NB4 (cell line): Measurements from ENCODE around the gene SMAD2.

Source experiments
- DNase-seq: peaks from one replicate; pipeline ENCODE4 v3.0.0; 2010; ENCODE audit warnings: low read depth
- H3K4me3 ChIP-seq: one replicate; pipeline ENCODE4 v1.5.1; 2011; ENCODE audit warnings: mild to moderate bottlenecking, low read depth, low read length, moderate library complexity
- MYC ChIP-seq: IDR thresholded peaks from 2 replicates; pipeline ENCODE4 v1.6.1; 2011; ENCODE audit warnings: low read depth, low read length
- POLR2A ChIP-seq: IDR thresholded peaks from 2 replicates; pipeline ENCODE4 v1.6.1; 2011; ENCODE audit warnings: mild to moderate bottlenecking; ENCODE audit not compliant: insufficient read length; ENCODE audit errors: extremely low read depth
- TF ChIP-seq, protein P1 (sequence below): IDR thresholded peaks from one replicate; pipeline ENCODE4 v1.5.1; 2012; ENCODE audit warnings: low read depth, low read length
- TF ChIP-seq, protein P2 (sequence below): IDR thresholded peaks from 2 replicates; pipeline ENCODE4 v1.6.1; 2011; ENCODE audit warnings: low read depth, low read length

SMAD2 gene

DNA sequence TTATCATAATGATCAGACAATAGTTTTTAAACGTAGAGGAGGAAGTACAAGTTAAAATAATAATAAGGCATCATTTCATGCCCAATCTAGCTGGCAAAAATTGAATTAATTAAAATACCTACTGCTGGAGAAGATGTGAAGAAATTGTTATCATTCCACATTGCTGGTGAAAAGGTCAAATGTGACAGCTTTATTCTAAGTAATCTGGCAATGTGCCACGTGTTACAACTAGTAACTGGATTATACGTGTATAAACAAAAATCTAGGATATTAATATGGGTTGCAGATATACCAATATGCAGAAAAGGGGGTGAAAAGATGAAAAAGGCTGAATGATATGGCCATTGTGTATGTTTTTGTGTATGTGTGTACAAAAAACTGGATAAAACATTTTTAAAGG lies 32.4 kb downstream of the SMAD2 start:
- no peak for DNase-seq
- TF ChIP-seq POLR2A (no peak), MYC (no peak)
- TF ChIP-seq, protein P1, sequence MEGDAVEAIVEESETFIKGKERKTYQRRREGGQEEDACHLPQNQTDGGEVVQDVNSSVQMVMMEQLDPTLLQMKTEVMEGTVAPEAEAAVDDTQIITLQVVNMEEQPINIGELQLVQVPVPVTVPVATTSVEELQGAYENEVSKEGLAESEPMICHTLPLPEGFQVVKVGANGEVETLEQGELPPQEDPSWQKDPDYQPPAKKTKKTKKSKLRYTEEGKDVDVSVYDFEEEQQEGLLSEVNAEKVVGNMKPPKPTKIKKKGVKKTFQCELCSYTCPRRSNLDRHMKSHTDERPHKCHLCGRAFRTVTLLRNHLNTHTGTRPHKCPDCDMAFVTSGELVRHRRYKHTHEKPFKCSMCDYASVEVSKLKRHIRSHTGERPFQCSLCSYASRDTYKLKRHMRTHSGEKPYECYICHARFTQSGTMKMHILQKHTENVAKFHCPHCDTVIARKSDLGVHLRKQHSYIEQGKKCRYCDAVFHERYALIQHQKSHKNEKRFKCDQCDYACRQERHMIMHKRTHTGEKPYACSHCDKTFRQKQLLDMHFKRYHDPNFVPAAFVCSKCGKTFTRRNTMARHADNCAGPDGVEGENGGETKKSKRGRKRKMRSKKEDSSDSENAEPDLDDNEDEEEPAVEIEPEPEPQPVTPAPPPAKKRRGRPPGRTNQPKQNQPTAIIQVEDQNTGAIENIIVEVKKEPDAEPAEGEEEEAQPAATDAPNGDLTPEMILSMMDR: no peak
- TF ChIP-seq, protein P2, sequence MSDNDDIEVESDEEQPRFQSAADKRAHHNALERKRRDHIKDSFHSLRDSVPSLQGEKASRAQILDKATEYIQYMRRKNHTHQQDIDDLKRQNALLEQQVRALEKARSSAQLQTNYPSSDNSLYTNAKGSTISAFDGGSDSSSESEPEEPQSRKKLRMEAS: no peak
- no peak overlapping the region for H3K4me3 ChIP-seq

DNA sequence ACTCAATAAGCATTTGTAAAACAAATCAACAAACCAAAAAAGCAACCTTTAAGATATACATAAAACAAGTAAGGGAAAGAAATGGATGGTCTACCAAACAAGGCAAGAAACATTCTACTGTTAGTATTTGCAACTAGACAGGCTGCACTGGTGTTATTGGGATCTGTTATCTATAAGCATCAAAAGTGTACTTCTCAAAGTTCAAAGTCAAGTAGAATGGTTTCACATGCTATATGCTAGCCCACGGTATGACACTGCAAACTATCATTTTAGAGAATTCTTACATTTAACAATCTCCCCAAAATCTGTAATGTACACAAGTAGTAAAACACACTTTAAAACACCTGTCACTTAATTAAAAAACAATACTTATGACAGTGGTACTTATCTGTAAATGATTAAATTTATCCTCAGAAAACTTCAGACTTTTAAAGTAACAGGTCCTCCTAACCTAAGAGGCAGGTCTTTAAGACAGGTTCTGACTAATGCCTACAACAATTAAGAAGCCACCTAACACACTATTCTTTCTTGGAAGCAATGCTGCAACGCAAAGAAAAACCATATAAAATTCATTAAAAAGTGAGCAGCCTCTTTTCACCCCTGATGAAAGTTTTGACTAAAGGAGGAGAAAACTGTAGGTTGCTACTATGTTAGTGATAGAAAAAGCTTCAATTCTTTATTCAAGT lies 34.8 kb downstream of the SMAD2 start:
- no peak for DNase-seq
- TF ChIP-seq, protein P2: no peak
- TF ChIP-seq, protein P1: no peak
- TF ChIP-seq MYC (no peak), POLR2A (no peak)
- no peak overlapping the region for H3K4me3 ChIP-seq

DNA sequence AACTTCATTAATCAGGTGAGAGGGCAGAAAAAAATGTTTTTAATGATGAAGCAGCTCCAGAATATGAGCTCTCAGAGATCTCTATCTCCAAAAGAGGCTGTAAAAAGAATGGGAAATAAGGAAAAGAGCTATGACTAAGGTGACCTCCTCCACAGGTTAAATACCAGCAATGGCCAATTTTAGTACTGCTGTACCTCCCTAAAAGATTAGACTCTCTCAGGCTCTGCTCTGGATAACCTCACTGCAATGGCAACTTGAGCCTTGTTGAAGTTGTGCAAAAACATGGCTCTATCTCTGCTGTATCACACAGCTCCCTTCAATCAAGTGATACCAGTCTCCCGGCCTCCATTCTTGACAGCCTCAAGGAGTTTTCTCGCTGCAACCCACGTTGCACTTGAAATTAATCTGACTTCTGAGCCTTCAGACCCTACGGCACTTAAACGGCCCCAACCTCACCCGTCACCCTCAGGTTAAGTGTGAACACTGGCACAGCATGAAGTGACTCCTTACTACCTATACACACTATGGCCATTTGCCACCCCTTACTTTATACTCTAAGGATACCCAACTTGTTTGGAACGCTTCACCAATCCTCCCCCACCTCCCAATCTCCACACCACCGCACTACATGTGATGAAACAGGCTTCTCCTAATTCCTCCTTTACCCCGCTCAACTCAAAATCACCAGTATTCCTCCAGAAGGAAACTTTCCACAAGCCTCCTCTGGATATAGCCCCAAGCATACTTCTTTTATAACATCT lies 36.3 kb downstream of the SMAD2 start:
- TF ChIP-seq MYC (no peak), POLR2A (no peak)
- TF ChIP-seq, protein P1: no peak
- TF ChIP-seq, protein P2: no peak
- no peak overlapping the region for H3K4me3 ChIP-seq
- DNase-seq: no peak

DNA sequence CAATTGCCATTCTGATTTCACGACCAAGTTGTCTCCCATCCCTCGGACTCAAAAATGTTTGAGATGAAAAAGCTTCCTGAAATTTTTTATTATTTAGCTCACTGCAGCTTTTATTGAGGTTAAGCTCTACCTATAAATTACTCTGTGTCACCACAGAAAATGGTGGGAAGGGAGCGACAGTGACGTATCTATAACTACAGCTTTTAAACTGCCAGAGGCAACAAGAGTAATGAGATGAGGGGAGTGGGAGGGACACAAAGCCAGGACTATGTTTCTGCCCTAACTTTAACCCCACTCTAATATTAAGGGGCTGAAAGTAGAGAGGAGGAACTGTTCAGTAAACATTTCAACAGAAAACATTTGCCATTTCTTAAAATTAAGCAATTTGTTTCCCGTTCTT lies 37.4 kb downstream of the SMAD2 start:
- no peak for DNase-seq
- H3K4me3 ChIP-seq: no peak overlapping the region

DNA sequence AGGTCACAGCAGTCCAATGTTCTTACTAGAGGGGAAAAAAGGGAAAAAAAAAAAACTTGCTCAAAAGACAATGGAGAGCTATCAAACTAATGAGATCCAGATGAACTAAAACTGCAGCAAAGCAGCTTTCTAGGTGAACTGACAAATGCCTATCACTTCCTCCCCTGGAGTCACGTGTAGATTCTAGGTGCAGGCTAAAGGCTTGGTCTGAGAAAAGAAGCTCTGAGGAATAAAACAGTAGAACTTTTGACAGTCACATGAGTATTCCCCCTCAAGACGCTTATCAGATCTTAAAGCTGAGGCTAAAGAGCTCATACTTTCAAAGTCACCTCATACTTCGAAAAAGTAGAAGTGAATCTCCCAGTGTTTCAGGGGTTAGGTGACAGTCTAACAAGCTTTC lies 42.3 kb downstream of the SMAD2 start:
- no peak overlapping the region for H3K4me3 ChIP-seq
- no peak for TF ChIP-seq POLR2A
- DNase-seq: no peak

More for the DNA sequence above, 37.4 kb downstream of the SMAD2 start:
- no peak for TF ChIP-seq MYC
- TF ChIP-seq, protein P2: no peak
- no peak for TF ChIP-seq POLR2A
- TF ChIP-seq, protein P1: no peak

DNA sequence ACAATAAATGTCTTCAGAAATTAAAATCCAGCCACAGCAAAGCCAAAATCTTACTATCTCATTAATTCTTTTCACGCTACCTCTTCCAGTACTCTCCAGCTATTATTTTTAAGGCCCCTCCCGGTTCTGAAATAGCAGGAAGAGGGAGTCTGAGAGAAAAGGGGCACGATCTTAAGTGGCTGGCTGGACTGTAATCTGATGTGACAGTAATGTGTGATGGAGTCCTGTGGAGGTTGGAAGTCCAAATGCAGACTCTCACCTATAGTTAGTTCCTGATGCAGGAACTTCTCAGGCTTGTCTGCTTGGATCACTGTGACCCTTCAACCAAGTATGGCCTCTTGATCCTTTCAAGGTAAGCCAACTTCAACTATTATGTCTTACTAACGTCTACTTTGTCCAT lies 43.2 kb downstream of the SMAD2 start:
- TF ChIP-seq POLR2A (no peak), MYC (no peak)
- TF ChIP-seq, protein P2: no peak
- TF ChIP-seq, protein P1: no peak
- H3K4me3 ChIP-seq: no peak overlapping the region
- no peak for DNase-seq
